ENCODE results near the gene FAM53C.
"Not testable (repeated sequence)": the region's sequence is repeated elsewhere in the genome, so short reads cannot be mapped to it uniquely, and the experiment has no call there.

The FAM53C gene

GRCh38 chr5:138337685-138338410, at the start of gene FAM53C:
Gene FAM53C, plus strand, starts transcription at chr5:138338266. Its CDS starts 3,070 bp downstream, at chr5:138341336.
- peak; percentile 92 to 93 for DNase-seq

GRCh38 chr5:138289296-138289695, 48.8 kb upstream of the FAM53C start:
- DNase-seq, result no peak

- no peak for DNase-seq
Observed at GRCh38 chr5:138303372-138303771, 34.7 kb upstream of the FAM53C start.

- DNase-seq, result no peak
Observed at GRCh38 chr5:138305797-138306196, 32.3 kb upstream of the FAM53C start.

GRCh38 chr5:138315751-138316278, 22.3 kb upstream of the FAM53C start:
- no peak for DNase-seq

- DNase-seq, result no peak
Observed at GRCh38 chr5:138316355-138316754, 21.7 kb upstream of the FAM53C start.

GRCh38 chr5:138318211-138318610, 19.9 kb upstream of the FAM53C start:
- DNase-seq, result not testable (repeated sequence)

- DNase-seq, result no peak
Observed at GRCh38 chr5:138330813-138331448, 7.1 kb upstream of the FAM53C start.

GRCh38 chr5:138331449-138332368, 6.4 kb upstream of the FAM53C start, which contains the start of gene CDC25C:
Gene CDC25C, minus strand, starts transcription at chr5:138331804. Its CDS starts 624 bp downstream, at chr5:138331180.
- DNase-seq, result peak; percentile 96 to 97

- no peak for DNase-seq
Observed at GRCh38 chr5:138334867-138335447, 3.1 kb upstream of the FAM53C start.

GRCh38 chr5:138336952-138337684, 948 bp upstream of the FAM53C start:
- no peak for DNase-seq

GRCh38 chr5:138338411-138339090, 485 bp downstream of the FAM53C start:
- DNase-seq, result no peak

- DNase-seq, result no peak
Observed at GRCh38 chr5:138339091-138339456, 1.0 kb downstream of the FAM53C start.

- DNase-seq, result no peak
Observed at GRCh38 chr5:138339464-138339863, 1.4 kb downstream of the FAM53C start.

- DNase-seq, result no peak
Observed at GRCh38 chr5:138340008-138340407, 1.9 kb downstream of the FAM53C start.

- no peak for DNase-seq
Observed at GRCh38 chr5:138344887-138345622, 7.0 kb downstream of the FAM53C start.

- no peak for DNase-seq
Observed at GRCh38 chr5:138346889-138347288, 8.8 kb downstream of the FAM53C start.

- no peak for DNase-seq
Observed at GRCh38 chr5:138349852-138350562, 11.9 kb downstream of the FAM53C start.

GRCh38 chr5:138350563-138350890, 12.5 kb downstream of the FAM53C start:
- DNase-seq, result no peak

- DNase-seq, result no peak
Observed at GRCh38 chr5:138351056-138351455, 13.0 kb downstream of the FAM53C start.
